HG03439 (cell line): ENCODE results near the gene TCERG1L.
"Not testable (repeated sequence)": the region's sequence is repeated elsewhere in the genome, so short reads cannot be mapped to it uniquely, and the experiment has no call there.

Experiments used
- ATAC-seq: cut with Tn5 transposase; IDR thresholded peaks from one replicate; pipeline ENCODE4 v1.9.1; 2021; ENCODE audit warnings: mild to moderate bottlenecking, moderate library complexity; ENCODE audit not compliant: unreplicated experiment

Gene TCERG1L

DNA sequence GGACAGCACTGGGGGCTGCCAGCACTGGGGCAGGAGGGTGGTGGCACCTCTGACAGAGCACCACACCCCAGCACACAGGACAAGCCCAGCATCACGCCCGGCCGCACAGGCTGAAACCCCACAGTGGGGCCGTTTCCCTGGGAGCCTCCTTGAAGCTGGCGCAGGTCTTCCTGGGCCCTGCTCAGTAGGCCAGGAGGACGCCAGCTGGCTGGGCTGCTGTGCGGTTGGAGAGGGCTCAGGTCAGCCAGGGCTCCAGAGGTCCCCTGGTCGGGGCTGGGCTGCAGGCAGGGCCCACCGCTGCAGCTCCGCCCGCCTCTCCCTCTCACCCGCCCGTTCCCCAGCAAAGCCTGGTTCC is 137.3 kb downstream of the TCERG1L start:
- ATAC-seq: no peak

DNA sequence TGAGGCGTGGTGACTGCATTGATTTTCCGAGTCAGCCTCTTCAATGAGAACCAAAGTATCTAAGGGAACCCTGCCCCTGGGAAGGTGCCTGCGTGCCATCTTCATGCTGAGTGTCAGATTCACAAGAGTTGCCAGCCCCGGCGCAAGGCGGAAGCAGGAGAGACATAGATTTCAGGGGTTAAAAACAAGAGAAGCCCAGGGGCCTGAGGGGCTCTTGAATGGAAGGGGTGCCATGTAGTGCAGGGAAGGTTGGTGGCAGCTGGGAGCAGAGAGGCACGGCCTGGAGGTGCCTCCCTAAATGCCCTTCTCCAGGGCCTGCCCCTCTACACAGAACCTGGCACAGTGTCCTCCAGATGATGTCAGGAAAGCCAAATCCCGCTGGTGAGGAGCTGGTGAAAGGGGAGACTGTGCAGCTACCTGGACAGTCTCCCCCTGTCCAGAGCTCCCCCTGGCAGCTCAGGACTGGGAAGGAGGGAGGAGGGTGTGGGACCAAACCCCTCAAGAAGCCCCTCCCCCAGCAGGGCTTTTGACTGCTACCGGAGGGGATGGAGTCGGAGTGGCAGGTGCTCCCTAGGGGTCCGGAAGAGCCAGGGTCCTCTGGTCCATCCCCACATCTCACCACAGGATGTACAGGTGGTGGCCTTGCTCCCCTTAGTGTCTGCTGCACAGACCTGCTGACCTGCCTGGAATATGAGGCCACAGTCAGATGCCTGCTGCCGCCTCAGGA is 137.9 kb downstream of the TCERG1L start:
- no peak for ATAC-seq

DNA sequence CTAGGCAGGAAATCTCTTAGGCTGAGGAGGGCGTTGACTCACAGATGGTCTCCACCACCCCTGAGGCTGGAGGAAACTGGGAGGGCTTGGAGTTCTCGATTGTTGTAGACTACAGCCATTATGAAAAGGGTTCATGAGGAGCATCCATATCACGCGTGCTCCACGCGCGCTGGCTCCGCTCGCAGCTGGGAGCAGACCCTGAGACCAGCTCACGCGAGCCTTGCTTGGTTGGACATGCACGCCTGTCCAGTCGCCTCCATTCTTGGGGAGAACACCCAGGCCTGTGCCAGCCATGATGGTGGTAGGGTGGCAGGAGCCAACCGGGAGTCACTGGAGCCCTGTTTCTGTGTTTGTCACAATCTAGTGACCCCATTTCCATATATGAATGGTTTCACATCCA is 139.1 kb downstream of the TCERG1L start:
- no peak for ATAC-seq

DNA sequence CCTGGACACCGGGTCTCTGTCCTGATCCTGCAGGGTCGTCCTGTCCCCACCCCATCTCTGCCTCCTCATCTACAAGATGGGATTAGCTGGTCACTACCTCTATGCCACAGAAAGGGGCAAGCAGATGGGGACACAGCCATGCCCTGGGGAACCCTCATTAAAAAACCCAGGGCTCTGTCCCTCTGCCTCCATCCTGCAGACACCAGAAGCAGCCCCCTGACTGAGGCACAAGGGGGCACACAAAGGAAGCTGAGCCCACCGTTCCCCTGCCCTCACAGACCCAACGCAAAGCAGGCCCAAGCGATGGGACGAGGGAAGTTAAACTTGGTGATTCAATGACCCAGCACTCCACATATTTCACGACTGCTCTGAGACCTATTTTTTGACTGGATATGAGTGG is 142.4 kb downstream of the TCERG1L start:
- no peak for ATAC-seq

DNA sequence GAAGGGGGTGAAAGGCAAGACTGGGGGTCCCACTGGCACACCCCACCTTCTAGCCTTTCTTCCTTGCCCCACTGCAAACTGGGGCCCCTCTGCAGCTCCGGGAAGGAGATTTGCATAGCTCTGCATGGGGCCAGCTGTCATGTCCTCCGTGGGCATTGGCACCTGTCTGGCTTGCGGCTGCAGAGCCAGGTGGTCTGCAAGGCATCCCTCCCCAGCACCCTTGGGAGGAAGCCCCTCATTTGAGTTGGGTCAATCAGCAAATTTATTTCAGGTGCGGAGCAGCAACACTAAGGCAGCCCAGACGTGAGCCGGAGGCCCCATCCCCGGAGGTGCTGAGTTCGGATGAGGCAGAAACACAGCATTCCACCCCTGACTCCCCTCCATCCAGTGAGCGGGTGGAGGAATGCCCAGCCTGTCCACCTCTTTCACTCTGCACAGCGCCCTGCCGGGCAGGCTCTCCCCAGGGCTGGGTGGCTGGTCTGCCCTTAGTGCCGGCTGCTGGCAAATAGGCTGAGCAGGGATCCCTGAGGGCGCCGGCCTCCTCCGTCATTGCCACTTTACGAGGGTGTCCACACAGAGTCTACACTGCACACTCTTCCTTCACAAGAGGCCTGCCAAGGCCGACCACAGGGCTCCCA is 143.2 kb downstream of the TCERG1L start:
- ATAC-seq: no peak

DNA sequence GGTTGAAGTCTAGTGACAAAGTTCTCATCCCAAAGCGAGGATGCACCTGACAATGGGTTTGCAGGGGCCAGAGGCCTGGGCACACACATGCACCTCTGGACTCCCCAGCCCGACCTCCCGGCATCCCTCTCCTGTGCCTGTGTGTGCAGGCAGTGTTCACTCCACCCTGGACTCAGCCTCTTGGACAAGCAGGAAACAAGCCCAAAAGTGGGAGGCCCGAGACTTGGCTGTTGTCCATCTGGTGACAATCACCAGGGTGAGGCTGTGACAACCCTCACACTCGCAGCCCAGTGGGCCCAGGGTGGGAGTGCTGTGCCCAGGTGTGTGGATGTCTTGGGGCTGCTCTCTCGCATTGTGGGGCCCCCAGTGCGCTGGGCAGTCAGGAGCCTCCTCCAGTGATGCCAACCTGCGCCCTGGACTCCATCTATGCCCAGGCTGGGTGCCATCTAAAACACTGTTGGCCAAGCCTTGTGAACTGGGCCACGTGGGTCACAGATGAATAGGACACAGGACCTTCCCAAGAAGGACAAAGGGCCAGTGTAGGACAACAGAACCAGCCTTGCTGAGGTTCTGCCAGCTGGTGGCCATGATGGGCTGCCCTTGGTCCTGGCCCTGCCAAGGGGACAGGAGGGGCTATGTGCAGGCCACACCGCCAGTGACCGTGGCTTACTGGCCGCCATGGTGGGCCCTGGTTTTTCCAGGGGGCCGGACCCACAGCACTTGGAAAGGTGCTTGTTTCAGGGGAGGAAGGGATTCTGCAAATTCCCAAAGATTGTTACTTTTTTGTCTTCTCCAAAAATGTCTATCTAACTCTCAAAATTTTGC is 144.3 kb downstream of the TCERG1L start:
- ATAC-seq: no peak

DNA sequence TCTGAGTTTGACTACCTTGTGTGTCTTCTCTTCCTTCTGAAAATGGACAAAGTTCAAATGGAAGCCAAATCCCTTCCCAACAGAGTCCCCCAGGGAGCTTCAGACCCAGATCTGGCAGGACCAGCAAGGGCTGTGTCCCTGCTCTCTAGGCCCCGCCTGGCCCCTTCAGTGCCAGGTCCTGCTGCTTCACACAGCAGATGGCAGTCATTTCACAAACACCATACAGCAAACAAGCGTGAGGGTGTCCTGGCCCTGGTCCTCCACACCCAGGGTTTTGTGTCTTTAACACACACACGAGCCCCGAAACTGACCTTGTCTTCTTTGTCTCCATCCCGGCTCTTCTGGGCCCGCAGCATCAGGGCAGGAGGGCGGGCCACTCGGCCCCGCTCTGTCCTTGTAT is 145.0 kb downstream of the TCERG1L start:
- no peak for ATAC-seq

DNA sequence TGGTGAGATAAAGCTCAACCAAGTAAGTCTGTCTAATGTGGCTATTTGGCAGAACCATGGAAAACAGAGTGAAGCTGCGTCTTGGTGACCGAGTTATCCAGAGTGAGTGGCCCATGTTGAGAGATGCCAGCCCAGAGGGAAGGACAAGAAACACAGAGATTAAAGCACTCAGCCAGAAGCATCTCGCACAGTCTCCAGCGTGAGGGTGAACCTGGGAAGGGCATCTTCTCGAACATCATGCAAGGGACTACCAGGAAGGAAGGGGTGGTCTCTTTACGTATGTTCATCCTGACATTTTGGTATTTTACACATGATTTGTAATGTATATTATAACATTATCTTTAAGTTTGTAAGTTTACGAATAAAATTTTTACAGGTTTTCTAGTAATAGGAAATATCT is 146.4 kb downstream of the TCERG1L start:
- no peak for ATAC-seq

DNA sequence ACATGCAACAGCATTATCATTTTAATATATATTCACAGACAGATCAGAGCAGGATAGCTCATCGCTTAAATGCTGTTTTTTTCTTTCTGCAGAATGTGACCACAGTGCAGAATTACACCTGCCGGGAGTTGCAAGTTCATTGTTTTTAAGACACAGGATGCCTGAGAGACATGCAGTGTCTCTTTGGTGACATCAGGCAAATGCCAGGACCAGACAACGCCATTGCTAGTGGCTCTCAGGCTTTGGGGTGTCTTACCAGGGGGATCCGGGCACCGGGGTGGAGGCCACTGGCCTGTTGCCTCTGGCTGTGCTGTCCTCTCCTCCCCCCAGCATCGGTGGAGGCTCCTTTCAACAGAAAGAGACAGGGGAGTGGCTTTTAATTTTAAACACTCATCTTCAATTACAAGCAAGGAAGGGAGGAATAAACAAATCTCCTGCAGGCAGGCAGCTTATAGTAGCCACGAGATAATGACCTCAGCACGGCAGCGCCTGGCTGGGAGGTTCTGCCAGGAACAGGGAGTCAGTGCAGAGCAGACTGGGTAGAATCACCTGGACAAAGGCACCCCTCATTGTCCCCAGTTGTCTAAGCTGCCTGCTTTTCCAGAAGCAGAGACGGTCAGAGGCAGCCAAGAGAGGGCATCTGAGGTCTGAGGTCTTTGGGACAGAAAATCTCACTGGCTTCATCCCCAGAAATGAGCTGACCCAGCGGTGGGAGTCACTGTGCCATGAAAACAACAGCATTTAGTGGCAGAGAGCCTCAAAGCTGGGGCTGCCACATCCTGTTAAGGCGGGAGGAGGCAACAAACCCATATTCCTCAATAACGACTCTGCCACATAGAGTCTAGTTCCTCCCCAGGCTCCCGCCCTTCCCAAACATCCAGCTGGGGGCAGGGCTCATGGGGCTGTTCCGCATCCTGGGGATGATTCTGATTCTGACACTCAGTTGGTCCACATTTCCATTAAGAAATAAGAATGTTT is 148.4 kb downstream of the TCERG1L start:
- ATAC-seq: no peak

DNA sequence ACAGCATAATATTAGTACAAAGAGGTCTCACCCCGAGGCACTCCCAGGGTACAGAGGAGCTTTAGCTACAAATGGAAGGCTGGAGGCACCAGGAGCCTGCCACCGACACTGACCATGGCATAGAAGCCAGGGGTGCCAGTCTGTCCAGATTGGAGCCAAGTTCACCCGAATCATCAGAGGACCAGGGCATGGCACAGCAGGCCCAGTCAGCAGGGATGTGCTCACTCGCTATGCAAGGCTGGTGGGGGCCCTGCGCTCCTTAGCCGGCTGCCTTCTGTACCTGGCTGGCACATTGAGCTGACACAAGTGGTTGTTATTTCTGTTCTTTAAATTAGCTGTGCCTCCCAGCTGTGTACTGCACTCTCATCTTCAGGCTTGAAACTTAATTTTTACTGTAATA is 149.3 kb downstream of the TCERG1L start:
- no peak for ATAC-seq

DNA sequence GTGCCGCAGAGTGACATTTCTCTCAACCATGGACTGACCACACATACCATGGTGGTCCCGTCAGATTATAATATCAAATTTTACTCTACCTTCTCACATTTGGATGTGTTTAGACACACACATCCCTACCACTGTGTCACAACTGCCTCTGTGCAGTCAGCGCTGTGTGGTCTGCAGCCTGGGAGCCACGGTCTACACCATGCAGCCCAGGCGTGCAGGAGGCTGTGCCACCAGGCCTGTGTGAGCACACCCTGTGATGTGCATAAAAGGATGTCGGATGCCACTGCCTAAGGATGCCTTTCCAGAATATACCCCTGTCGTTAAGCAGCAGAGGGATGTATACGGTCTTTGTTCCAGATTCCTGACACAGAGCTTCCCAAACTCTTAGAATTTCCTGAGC is 150.4 kb downstream of the TCERG1L start:
- ATAC-seq: no peak

DNA sequence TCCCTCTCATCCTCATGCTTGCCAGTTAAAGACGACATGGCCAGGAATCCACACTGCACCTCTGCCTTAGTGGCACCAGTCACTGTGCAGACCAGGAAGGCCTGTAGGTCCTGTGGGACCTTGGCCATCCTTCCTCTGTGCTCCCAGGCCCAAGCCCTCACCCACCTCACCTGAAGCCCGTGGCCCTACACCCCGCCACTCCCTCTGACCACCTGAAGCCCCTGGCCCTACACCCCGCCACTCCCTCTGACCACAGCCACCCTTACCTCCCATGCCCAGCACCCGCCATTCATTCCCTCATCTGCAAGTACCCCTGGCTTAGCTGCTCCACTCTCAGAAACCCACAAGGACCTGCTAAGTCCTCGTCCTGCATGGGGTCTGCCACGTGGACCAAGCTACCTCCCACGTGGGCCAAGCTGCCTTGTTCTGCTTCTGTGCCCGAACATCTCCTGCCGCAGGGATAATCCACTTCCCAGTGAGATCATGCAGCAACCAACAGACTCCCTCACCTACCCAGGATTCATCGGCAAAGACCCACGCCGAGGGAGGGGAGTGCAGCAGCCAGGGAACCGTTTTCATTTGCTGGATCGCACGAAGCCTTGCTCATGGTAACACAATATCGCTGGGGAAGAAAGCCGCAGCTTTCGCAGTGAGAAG is 151.2 kb downstream of the TCERG1L start:
- no peak for ATAC-seq

DNA sequence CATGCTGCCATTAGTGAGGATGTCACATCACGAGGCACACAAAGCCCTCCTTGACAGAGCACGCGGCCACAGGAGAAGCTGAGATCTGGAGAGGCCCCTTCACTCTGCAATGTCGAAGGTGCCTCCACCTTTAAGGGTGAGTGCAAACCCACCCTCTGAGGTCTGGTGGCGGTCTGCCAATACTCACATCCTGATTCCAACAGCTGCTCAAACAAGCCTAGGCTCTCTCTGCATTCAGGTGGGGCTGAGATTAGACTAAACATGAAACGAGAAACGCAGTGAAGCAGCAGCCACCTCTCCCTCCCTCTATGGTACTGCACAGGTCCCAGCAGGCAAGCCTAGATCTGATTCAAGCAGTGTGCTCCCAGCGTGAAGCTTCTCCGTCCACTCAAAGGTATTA is 151.8 kb downstream of the TCERG1L start:
- ATAC-seq: no peak

DNA sequence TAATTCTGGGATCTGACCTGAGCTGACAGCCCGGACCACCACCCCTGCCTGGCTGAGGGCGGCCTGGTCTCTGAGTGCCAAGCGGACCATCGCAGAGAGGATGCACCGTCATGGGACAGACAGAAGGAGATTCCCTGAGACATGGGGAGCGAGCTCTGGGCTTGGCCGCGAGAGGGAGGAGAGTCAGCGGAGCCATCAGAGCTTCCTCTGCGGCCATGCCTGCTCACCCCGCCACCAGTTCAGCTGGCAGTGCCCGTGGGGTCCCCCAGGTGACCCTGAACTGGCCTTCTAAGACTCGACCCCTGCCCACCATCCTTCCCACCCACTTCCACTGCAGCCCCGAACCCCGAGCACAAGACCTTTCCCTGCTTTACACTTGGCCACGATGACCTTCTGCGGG is 152.8 kb downstream of the TCERG1L start:
- no peak for ATAC-seq

DNA sequence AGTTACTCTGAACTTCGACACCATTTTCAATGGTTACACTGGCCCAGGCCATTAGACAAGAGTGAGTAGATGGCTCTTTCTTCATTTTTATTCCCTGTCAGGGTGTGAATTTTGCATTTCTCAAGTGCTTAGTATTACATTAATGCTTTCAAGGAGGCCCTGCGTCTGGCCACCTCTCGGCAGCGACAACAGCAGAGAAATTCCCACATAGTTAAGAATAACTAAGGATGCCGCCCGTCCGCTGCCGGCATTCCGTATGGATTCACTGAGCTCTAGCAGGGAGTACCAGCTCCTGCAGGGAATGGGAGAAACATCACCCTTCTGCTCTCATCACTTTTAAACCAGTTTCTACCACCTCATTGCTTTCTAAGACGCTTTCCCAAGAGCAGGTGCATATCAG is 153.6 kb downstream of the TCERG1L start:
- no peak for ATAC-seq

DNA sequence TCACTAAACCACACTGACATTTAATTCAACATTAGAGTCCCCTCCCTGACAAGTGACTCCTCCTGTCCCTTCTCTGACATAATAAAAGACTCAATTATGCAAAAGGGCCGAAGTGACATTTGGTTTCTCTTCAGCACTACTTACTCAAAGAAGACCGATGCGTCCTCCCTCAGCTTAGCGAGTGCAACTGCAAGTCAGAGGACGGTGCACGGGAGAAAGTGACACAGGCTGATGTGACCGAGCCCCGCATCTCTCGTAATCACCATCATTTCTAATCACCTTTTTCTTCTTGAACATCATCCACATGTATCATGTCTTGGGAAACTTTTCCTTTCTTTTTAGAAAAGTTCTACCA is 155.7 kb downstream of the TCERG1L start:
- no peak for ATAC-seq

DNA sequence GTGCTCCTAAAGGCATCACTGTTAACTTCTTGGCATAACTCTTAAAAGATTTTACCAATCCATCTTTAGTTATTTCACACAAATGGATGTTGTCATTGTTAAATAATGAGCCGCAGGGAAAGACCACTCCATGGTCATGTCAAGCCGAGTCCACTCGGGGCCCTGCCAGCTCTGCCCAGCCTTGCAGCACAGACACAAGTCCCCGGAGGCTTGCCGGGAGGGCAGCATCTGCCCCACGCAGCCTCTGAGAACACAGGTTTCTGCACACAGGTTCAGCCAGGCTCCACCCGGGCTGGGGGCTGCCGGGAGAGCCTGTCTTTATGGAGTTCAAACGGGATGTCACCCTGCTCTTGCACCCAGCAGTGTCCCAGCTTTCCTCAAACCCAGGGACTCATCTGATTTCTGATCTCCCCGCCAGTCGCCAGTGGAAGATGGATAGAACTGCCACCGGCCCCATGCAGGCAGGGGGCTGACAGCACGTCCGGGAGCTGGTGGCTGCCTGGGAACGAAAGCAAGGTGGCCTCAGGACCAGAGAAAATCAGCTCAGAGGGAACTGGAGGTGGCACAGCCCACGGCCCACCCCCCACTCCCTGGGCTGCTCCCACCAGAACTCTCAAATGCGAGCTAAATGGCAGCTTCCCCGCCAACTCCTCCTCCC is 156.2 kb downstream of the TCERG1L start:
- no peak for ATAC-seq

DNA sequence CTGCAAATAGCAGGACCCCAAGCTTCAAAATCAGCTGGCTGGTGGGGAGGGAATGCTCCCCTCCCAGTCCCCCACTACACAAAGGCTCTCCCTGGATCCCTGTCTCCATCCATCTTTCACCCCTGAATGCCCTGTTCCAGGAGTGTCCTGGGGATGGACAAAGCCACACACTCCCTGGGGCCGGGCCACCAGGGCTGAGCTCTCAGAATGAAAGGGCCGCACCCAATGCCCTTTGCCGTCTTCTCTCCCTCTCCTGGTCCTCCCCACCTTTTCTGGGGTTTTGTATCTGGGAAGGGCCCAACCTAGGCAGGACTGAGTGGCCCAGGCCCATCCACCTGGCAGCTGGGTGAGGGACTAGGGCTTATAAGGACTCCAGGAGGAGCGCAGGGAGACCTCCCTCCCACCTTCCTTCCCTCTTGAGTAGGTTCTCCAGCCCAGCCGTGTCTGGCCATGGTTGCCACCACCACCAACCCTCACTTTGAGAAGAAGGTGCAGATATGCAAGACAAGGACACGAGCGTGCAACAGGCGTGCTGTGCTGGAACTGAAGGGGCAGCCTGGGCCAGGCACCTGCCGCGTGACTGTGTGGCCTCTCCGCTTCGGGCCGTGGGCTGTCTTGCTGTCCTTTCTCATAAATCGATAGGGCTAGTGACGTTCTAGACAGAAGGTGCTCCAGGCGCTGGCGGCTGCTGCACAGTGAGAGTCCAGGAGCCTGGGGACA is 157.1 kb downstream of the TCERG1L start:
- ATAC-seq: no peak

DNA sequence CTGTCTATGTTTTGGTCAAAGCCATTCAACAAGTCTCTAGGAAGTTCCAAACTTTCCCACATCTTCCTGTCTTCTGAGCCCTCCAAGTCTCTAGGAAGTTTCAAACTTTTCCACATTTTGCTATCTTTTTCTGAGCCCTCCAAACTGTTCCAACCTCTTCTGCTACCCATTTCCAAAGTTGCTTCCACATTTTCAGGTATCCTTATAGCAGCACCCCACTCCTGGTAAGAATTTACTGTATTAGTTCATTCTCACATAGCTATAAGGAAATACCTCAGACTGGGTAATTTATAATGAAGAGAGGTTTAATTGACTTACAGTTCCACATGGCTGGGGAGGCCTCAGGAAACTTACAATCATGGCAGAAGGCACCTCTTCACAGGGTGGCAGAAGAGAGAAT is 159.1 kb downstream of the TCERG1L start:
- ATAC-seq: not testable (repeated sequence)
